Astrocyte of the hippocampus (primary cell): ENCODE data around the gene RAMACL.
A peak's percentile ranks its signal among the peaks of the same experiment; 100 is the strongest.
"Not testable (repeated sequence)": the region's sequence is repeated elsewhere in the genome, so short reads cannot be mapped to it uniquely, and the experiment has no call there.

ENCODE experiments used
- DNase-seq: peaks from one replicate; pipeline ENCODE4 v3.0.0; 2011; ENCODE audit warnings: low read depth, low spot score

The RAMACL gene

DNA sequence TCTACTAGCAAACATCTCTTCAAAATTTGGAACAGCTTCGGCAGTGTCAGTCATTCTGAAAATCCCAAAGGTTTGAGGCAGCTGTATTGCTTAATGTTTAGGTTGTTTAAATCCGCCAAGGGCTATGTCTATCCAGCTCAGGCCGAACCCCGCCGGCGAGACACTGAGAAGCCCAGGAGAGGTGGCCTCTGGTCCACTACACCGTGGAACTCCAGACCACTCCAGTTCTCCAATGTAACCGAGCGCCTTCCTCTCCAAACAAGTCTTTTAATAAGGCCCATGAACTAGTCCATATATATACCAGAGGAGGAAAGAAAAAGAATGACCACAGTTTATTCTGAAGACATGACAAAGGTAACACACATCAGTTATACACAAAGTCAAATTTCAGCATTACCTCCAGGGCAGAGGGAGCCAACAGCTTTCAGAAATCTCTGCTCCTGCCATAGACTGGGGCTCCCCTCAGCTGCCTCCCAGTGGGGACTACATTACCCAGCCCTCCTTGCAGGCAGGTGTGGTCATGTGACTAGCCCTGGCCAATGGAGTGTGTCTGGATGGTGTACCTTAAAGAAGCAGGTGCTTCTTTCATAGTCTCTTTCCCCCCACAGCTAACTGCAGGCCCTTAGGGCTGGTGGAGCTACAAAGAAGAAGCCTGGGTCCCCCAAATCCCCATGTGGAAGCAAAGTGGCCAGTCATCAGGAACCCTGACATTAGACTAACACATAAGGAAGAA is at the start of gene RAMACL:
Gene RAMACL (minus strand): TSS at position 255 of the 733 bp plus-strand sequence. CDS start 201 bp downstream, at position 54.
- DNase-seq = no peak

DNA sequence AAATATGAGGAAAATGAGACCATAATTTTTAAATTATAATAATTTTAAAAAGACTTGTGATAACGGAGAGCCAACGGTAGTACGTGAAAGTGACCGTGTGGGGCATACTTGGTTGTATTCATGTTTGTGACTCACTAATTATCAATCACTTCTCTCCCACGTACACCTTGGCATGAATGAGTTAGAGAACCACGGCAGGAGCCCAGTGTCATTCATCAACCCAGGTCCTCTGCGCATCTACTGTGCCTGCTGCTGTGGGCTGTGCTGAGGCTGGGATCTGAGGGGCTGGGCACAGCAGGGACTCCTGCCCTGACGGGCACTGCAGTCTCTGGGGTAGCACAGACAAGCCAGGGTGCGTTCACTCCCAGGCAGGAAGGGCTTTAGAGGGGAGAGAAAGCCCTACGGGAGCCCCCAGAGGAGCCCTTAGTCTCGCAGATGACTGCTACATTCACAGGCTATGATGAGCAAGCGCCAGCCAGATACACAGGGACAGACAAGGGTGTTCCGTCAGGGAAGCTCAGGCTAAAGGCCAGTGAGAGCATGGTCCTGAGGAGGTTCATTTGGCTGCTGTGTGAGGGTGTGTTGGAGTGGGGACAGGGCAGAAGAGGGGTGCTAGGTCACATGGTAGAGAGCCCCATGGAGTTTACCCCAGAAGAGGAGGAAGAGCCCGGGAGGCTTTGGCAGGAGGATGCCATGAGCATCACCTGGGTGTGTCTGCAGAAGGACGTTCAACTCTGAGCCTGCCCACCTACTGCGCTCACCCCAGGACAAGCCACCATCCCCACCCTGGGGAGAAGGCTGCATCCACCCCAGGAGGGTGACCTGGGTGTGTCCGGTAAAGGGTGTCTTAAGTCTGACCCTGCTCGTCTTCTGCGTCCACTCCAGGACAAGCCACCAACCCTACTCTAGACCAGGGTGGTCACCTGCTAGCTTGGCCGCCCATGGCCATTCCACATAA is 48.8 kb upstream of the RAMACL start:
- DNase-seq = no peak

DNA sequence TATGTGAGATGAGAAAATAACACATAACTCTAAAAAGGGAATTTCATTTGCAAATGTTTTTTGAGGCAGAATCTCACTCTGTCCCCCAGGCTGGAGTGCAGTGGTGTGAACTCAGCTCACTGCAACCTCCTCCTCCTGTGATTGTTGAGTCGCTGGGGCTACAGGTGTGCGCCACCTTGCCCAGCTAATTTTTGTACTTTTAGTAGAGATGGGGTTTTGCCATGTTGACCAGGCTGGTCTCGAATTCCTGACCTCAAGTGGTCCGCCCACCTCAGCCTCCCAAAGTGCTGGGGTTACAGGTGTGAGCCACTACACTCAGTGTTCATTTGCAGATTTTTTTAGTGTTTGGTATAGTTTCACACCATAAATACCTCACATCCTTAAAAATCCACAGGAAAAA is 48.1 kb upstream of the RAMACL start:
- DNase-seq = not testable (repeated sequence)

DNA sequence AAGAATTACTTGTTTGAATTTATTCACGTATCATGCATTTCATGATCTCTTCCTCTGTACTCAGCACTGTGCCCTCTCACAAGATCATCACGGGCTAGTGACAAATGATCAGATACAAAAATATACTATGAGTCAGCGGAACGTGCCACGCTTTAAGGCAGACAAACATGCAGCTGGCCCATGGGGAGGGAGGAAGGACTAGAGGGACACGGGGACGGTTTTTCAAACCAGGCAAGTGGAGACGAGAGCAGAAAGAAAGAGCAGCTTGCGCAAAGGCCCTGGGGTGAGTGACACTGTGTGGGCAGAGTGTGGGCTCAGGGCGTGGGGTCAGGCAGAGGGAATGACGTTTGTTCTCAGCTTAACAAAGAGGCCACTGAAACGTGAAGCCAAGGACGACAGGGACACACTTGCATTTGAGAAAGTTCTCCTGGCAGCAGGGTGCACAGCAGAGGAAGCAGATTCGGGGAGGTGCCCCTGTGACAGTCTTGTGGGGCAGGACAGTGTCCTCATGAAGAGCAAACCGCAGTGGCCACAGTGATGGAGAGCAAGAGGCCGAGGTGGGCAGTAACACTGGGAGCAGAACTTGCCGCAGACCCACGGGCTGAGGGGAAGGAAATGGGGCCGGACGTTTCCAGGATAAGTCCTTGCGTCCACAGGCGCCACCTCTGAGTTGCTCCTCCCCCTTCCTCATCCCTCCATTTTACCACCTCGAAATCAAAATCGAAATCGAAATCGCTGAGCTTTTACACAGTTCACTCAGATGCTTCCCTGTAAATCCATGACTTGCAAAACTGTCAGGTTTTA is 47.5 kb upstream of the RAMACL start:
- DNase-seq = no peak

DNA sequence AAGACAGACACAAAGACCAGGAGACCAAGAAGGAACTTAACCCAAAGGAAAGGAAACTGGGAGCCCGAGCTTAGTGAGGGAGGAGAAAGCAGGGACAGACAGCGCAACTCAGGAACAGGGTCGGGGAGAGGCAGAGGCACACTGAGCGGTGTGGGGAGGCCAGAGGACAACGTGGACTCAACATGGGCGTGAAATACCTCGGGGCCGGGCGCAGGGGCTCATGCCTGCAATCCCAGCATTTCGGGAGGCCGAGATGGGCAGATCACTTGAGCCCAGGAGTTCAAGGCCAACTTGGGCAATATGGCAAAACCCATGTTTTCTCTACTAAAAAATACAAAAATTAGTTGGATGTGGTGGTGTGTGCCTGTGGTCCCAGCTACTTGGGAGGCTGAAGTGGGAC is 46.3 kb upstream of the RAMACL start:
- DNase-seq = no peak

GRCh38 chr6:166630462-166630861 is 44.0 kb upstream of the RAMACL start:
- DNase-seq = no peak

DNA sequence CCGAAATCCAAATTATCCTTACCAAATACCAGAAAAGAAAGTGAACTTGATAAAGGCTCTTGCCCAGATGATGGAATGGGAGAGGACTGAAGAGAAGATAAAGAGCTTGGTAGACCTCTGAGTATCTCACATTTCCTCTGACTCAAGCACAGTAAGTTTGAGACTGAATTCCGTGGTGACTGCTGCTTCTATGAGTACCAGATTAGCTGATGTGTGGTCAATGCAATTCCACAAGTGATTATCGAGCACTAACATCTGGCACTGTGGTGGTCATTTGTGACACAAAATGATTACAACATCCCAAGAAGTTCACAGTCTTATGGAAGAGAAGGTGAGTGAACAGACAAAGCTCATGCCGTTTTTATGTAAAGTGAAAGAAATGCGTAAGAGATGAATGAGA is 43.1 kb upstream of the RAMACL start:
- no peak for DNase-seq

DNA sequence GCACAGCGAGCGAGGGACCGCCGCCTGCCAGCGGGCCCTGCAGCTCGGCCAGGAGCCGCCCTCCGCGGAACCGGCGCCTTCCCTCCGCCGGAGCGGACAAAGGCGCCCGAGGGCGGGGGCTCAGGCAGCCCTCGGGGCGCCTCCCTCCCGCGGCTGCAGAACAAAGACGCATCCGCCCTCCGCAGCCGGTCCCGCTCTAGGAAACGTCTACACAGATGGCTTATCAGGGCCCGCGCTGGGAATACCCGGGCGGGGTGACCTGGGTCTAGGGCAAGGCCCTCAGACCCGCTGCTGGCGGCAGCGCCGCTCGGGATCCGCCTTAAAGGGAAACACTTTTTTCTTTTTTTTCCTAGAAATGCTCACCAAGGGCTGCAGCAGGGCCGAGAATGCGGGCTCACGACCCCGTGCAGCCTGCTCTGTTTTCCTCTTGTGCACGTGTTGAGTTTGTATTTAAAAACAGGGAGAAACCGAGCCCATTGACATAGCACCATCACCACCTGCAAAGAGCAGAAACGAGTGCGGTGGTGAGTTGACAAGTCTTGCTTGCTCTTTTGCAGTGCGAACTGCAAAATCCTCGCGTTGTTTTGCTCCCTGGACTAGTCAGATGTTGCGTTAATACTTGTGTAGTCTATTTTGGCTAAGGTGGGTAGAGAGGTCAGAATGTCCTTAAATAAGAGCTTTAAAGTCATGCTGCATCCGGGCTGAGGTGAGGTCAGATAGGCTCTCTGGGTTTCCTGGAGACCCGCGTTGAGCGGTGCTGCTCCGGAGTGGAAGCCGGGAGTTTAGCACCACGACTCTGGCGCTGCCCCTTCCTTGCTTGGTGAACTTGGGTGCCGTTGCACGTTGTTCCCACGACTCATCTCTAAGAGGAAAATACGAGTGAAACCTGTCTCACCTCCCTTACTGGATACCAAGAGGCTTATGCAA is 41.7 kb upstream of the RAMACL start:
- DNase-seq = peak; percentile 69

GRCh38 chr6:166627033-166627874 is 40.8 kb upstream of the RAMACL start, which contains the start of gene RPS6KA2:
Gene RPS6KA2 (minus strand): TSS chr6:166627251. CDS start chr6:166627019, 232 bp downstream.
- peak; percentile 100 for DNase-seq

DNA sequence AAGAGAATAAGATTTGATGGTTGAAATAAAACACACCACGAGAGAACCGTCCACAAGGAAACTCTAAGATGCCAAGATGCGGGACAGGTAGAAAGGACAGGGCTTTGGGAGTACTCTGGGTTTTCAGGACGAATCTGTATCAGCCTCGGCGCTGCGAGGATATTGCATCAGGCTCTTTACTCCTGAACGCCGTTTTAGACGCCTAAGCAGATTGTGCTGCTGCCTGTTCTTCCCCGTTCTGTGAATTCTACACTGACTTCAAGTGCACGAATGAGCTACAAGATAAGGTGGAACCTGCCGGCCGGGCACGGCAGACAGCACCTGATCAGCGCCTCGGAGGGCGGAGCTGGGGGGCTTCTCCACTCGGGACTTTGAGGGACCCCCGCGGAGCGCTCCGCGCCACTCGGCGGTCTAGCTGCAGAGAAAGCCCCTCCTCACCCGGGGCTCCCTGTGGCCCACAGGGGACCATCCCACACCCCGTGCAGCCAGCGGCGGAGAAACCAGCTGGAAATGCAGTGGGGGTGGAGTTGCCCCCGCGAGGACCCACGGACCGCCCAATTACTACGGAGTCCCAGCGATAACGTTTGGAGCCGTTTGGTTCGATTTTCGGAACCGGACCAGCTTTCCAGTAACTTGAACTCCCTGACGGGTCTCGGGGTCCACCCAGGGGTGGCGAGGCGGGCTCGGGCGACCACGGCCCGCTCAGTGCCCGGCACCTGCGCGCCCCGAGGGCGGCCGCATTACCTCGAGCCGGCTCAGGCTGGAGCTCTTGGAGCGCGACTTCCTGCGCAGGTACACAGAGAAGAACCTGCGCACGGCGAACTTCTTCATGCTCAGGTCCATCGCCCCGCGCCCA is 39.9 kb upstream of the RAMACL start:
- DNase-seq = peak; percentile 61

GRCh38 chr6:166625356-166625755 is 38.9 kb upstream of the RAMACL start:
- DNase-seq = peak; percentile 50

DNA sequence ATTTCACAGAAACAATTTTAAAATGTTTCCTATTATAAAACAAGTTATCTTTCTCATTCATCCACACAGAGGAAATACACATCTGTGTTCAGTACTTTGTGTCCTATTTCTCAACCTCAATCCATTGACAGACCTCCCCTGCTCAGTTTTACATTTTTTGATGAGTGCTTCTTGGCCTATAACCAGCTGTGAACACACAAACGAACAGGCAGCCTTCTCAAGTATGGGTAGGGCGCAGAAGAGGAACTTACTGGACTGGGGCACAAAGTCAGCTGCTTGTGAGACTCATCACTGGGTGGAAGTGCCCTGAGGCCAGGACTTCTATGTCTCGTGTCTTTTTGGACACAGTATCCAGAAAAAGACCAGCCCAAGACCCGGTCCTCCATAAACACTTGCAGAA is 37.8 kb upstream of the RAMACL start:
- peak; percentile 71 for DNase-seq

DNA sequence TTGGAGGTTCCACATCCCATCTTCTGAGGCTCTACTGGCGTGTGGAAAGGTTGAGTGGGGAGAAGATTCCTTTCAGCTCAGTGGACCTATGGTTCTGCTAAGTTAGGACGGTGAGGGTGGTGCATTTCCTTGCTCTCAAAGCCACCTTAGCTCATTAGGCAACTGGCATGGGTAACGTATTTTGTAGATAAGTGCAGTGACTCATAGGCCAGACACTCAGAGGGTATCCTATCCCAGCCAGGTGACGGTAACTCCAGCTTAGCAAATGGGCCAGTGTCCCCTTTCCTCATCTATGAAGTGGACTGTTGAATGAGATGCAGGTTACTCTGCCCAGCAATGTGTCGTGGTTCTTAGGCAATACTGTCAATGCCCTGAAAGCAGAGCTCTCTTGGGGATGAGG is 36.8 kb upstream of the RAMACL start:
- DNase-seq = peak; percentile 59

- peak; percentile 38 for DNase-seq
Measured at GRCh38 chr6:166621114-166621540, 34.6 kb upstream of the RAMACL start.

DNA sequence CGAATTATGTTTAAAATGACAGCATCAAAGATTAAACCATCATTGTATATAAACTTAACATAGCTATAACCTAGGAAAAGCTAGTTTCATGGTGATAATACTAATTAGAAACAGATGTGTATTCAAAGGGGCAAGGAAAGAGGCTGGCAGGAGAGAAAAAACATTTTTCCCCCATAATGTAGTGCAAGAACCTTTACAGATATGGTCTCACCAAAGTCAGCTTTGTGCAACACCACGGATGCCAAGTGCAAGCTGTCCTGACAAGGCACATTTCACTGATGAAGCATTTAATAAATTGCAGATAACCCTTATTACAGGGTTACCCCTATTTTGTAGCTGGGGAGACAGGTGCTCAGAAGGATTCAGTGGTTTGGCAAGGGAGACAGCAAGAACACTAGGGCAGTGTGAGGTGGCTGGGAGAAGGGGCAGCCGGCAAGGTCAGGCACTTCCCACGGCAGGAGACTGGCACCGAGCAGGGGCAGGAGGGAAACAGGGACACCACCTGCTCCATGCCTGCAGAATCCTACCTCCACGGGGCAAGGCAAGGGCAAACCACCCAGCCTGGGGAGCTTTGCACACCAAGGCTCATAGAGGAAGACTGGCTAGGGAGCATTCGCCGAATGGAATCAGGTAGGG is 34.1 kb upstream of the RAMACL start:
- DNase-seq = peak; percentile 43

GRCh38 chr6:166619912-166620311 is 33.4 kb upstream of the RAMACL start:
- peak; percentile 98 for DNase-seq

DNA sequence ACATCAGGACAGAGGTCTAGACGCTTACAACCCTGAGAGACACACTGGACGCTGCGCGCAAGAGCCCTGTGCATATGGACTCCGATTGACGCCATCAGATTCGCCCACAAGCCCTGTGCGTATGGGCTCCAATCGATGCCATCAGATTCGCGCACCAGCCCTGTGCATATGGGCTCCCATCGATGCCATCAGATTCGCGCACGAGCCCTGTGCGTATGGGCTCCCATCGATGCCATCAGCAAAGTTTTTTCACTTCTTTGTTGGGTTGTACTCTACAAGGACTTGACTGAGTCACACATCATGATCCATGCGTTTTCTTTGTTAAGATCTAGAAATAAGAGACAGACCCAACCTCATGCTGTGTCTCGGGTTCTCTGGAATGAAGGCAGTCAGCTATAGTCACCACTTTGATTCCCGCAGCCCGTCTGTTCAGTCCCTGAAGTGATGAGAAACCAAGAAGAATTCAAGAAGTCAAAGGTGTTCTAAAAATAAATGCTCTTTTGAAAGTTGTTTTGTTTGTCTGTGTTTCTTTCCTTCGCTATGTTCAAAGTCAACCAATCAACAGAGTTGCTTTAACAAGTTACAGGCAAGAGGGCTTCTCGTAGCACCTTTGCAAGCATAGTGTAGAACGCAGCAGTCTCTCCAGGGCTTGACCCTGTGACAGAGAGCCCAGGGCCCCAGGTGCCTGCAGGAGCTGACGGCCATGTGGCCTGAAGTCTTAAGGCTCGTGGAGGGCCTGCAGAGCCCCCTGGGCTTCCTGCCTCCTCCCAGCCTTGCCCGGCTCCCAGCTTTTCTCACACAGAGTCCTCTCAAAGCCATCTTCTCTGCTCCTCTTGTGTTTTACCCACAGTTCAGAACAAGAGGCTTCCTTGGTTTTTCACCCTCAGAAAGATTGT is 32.6 kb upstream of the RAMACL start:
- peak; percentile 91 for DNase-seq
